IMR-90 (cell line): ENCODE results near the gene SPATA32. TPM values are rescaled to one million over a fixed set of nuclear protein-coding genes. Genes with fewer than 3 reads are reported as not detected.

ENCODE experiments used
- ATAC-seq: fragments of 200-7000 bp; cut with Tn5 transposase; 2 replicates; pipeline ENCODE4 v1.9.1; 2020; ENCODE audit warnings: low read depth, mild to moderate bottlenecking, moderate library complexity
- BruUV-seq: library from RNA; stranded (reverse); fragments of 400-500 nt; replicated peaks from 2 replicates; lab custom pipeline; 2021; lab: Mats Ljungman, UMichigan
- CTCF ChIA-PET: fragments of 300-600 bp; formaldehyde crosslinking; extraction: SDS; loops from one replicate; lab custom pipeline; 2021; ENCODE audit warnings: antibody characterized with exemption; lab: Yijun Ruan, JAX
- POLR2A ChIA-PET: fragments of 300-600 bp; sonication (Branson Sonifier 250); formaldehyde crosslinking; loops from one replicate; lab custom pipeline; 2022; ENCODE audit warnings: antibody characterized with exemption; ENCODE audit not compliant: unreplicated experiment; lab: Charles Lee
- DNase-seq: peaks from one replicate; pipeline ENCODE4 v3.0.0; 2013
- H2AFZ ChIP-seq: replicated peaks from 2 replicates; pipeline ENCODE3; 2013; ENCODE audit warnings: low read length, mild to moderate bottlenecking; ENCODE audit not compliant: poor library complexity
- H2AK5ac ChIP-seq: 2 replicates; pipeline ENCODE4 v1.6.1; 2013; ENCODE audit warnings: low read depth, low read length, inconsistent platforms
- H2AK9ac ChIP-seq: replicated peaks from 2 replicates; pipeline ENCODE3; 2013; ENCODE audit warnings: mild to moderate bottlenecking, low read depth, low read length, moderate library complexity; ENCODE audit not compliant: poor library complexity
- H2BK120ac ChIP-seq: 2 replicates; pipeline ENCODE4 v1.6.1; 2013; ENCODE audit warnings: low read depth, low read length, inconsistent platforms
- H2BK15ac ChIP-seq: 3 replicates; pipeline ENCODE4 v1.6.1; 2013; ENCODE audit warnings: low read depth, low read length, inconsistent platforms
- H2BK20ac ChIP-seq: 2 replicates; pipeline ENCODE4 v1.6.1; 2013; ENCODE audit warnings: low read depth, mild to moderate bottlenecking, inconsistent platforms, low read length, moderate library complexity
- H2BK5ac ChIP-seq: 2 replicates; pipeline ENCODE4 v1.6.1; 2013; ENCODE audit warnings: mild to moderate bottlenecking, low read depth, low read length, inconsistent platforms; ENCODE audit not compliant: poor library complexity, severe bottlenecking
- H3K14ac ChIP-seq: replicated peaks from 2 replicates; pipeline ENCODE4 v1.6.1; 2013; ENCODE audit warnings: low read depth, low read length, inconsistent platforms
- H3K18ac ChIP-seq: 2 replicates; pipeline ENCODE4 v1.6.1; 2013; ENCODE audit warnings: low read depth, low read length, control low read depth
- H3K23ac ChIP-seq: 2 replicates; pipeline ENCODE4 v1.6.1; 2013; ENCODE audit warnings: low read depth, low read length, inconsistent platforms
- H3K27ac ChIP-seq: 2 replicates; pipeline ENCODE4 v1.5.1; 2013; ENCODE audit warnings: mild to moderate bottlenecking, control low read depth, low read length; ENCODE audit not compliant: insufficient read depth
- H3K27me3 ChIP-seq: 2 replicates; pipeline ENCODE4 v1.6.1; 2013; ENCODE audit warnings: low read length; ENCODE audit not compliant: control insufficient read depth, insufficient read depth
- H3K36me3 ChIP-seq: 2 replicates; pipeline ENCODE4 v1.6.1; 2013; ENCODE audit warnings: low read length, mixed read lengths; ENCODE audit not compliant: control insufficient read depth, insufficient read depth
- H3K4ac ChIP-seq: 2 replicates; pipeline ENCODE4 v1.6.1; 2013; ENCODE audit warnings: low read depth, low read length, inconsistent platforms
- H3K4me1 ChIP-seq: 2 replicates; pipeline ENCODE4 v1.6.1; 2013; ENCODE audit warnings: low read length, mixed read lengths; ENCODE audit not compliant: control insufficient read depth, insufficient read depth
- H3K4me2 ChIP-seq: 2 replicates; pipeline ENCODE4 v1.6.1; 2013; ENCODE audit warnings: low read depth, mild to moderate bottlenecking, control low read depth, low read length, moderate library complexity
- H3K4me3 ChIP-seq: 2 replicates; pipeline ENCODE4 v1.5.1; 2013; ENCODE audit warnings: low read depth, mild to moderate bottlenecking, control low read depth, low read length, moderate library complexity; ENCODE audit not compliant: insufficient read depth
- H3K56ac ChIP-seq: 2 replicates; pipeline ENCODE4 v1.6.1; 2013; ENCODE audit warnings: low read length, inconsistent platforms; ENCODE audit not compliant: insufficient read depth; ENCODE audit errors: extremely low read depth
- H3K79me1 ChIP-seq, 2 experiments: 2 replicates each; pipeline ENCODE4 v1.6.1; 2013; ENCODE audit warnings: low read length in 2 of 2, inconsistent platforms in 1 of 2, low read depth in 1 of 2
- H3K9ac ChIP-seq: 2 replicates; pipeline ENCODE4 v1.6.1; 2013; ENCODE audit warnings: low read depth, low read length, control low read depth
- H3K9me1 ChIP-seq: 2 replicates; pipeline ENCODE4 v1.6.1; 2013; ENCODE audit warnings: low read length, inconsistent platforms; ENCODE audit not compliant: insufficient read depth
- H3K9me3 ChIP-seq: 2 replicates; pipeline ENCODE4 v1.6.1; 2013; ENCODE audit warnings: low read length; ENCODE audit not compliant: control insufficient read depth, insufficient read depth
- H4K20me1 ChIP-seq: 2 replicates; pipeline ENCODE4 v1.6.1; 2013; ENCODE audit warnings: low read length, inconsistent platforms; ENCODE audit not compliant: insufficient read depth
- H4K5ac ChIP-seq: 2 replicates; pipeline ENCODE4 v1.6.1; 2013; ENCODE audit warnings: mild to moderate bottlenecking, low read depth, low read length, control low read depth
- H4K8ac ChIP-seq, 2 experiments: 2 replicates each; pipeline ENCODE4 v1.6.1; 2013; ENCODE audit warnings: low read depth in 2 of 2, low read length in 2 of 2, control low read depth in 1 of 2, inconsistent platforms in 1 of 2
- H4K91ac ChIP-seq: 2 replicates; pipeline ENCODE4 v1.6.1; 2013; ENCODE audit warnings: low read depth, low read length, inconsistent platforms; ENCODE audit not compliant: insufficient read depth
- FOS ChIP-seq: fragments of 150-350 bp; IDR thresholded peaks from 2 replicates; pipeline ENCODE4 v1.6.1; 2016; ENCODE audit warnings: low read depth, low read length
- NFE2L2 ChIP-seq: fragments of 150-350 bp; IDR thresholded peaks from 2 replicates; pipeline ENCODE4 v1.6.1; 2016; ENCODE audit warnings: low read depth, mild to moderate bottlenecking, low read length
- RAD21 ChIP-seq: IDR thresholded peaks from 2 replicates; pipeline ENCODE4 v1.6.1; 2012; ENCODE audit warnings: low read length, improper control_type of control experiment
- WGBS, 2 experiments: methylation state at CpG; one replicate each; pipeline versions ENCODE4 v1.1.5 to v1.1.7; 2013; ENCODE audit warnings: missing lambda C conversion rate in 2 of 2; ENCODE audit not compliant: insufficient read length in 1 of 2; ENCODE audit errors: extremely low coverage in 2 of 2; 5-methylcytosine and 5-hydroxymethylcytosine counted together
- dilution Hi-C: fragments of 300-500 bp; cut with HindIII; formaldehyde crosslinking; loops from one replicate; pipeline ENCODE4 v1.14.3; 2018; ENCODE audit warnings: low sequenced_read_pairs; ENCODE audit not compliant: unreplicated experiment
- in situ Hi-C: fragments of 300-500 bp; cut with MboI; formaldehyde crosslinking; loops from 3 replicates; pipeline ENCODE4 v1.14.3; 2019; ENCODE audit warnings: low sequenced_read_pairs, inconsistent platforms, mixed read lengths
- intact Hi-C: fragments of 100-400 bp; cut with micrococcal nuclease; formaldehyde crosslinking; loops from 2 replicates; pipeline ENCODE4 v1.10.0; 2022
- polyA plus RNA-seq, 3 experiments: library from polyadenylated mRNA; depleted of rRNA; stranded (reverse); fragments of >200 nt; gene quantifications; 2 replicates each; pipeline ENCODE4 v1.2.3, GENCODE V29; 2012; ENCODE audit warnings: low replicate concordance in 1 of 3
- total RNA-seq: library from RNA; depleted of rRNA; stranded (reverse); fragments of >200 nt; gene quantifications from 2 replicates; pipeline ENCODE4 v1.2.3, GENCODE V29; 2012
- TF ChIP-seq, protein P1 (sequence below): conservative IDR thresholded peaks from 2 replicates; pipeline ENCODE4 v1.5.1; 2012; ENCODE audit warnings: mild to moderate bottlenecking, low read depth, low read length, improper control_type of control experiment

SPATA32 gene
- total and polyA plus RNA-seq, 2 of the 4 experiments (the other 2 are of a cell fraction): 0.18 TPM; not detected in 1

DNA sequence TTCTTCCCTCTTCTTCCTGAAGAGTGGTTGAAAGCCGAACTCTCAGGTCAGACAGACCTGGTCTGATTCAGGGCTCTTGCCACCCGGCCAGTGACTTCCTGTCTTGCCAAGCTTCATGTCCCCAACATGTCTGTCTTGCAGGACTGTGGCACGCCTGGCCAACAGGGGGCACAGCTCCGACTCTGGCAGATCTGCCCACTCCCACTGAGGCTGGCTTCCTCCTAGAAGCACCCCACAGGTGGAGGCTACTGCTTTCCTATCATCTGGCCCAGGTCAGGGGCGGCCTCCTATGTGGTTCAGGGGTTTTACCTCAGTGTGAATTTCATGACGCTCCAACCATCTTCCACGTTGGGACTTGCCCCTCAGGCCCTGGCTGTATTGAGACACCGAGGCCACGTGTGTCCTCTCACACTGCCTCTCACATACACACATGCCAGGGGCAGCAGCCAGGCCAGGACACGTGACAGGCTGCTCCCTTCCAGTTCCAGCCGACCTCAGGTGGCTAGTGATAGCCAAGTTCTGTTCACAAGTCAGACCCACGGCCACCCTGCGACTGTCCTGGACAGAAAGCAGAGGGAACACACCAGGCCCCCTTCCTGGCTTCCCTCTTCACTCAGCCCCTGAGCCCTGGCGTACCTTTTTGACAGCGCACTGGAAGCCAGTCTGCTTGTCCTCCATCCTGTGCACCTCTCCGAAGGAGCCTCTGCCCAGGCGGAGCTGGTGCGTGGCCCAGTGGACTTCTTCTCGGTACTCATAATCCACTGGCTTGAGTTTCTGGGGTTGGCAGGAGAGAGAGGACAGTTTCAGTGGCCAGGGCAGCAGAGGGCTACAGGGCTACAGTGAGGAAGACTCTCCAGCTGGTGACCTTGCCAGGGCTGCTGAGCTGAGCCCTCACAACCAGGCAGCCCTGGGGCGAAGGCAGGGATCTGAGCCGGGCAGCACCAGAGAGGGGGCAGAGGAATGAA is 22.6 kb upstream of the SPATA32 start:
- Histone ChIP-seq H3K27ac (no peak overlapping the region), H4K5ac (no peak overlapping the region), H3K23ac (no peak overlapping the region), H3K27me3 (no peaks in the 10 kb centered on the region), H3K4ac (no peak overlapping the region), H3K9ac (no peak overlapping the region), H3K4me3 (no peak overlapping the region), H2BK5ac (peak overlapping the region; percentile 20), H3K4me2 (no peak overlapping the region), H4K91ac (no peak overlapping the region), H3K79me1 (peaks cover 5 to 22% of the 10 kb centered on the region in 2 experiments; a peak in 3 of 4 replicates), H2AK5ac (peak overlapping the region; percentile 58; the same call in 1 of the 2 replicates), H3K9me3 (no peaks in the 10 kb centered on the region), H3K4me1 (peaks cover 18% of the 10 kb centered on the region), H2BK120ac (no peak overlapping the region), H2AK9ac (peak overlapping the region; percentile 47), H4K20me1 (peaks cover 9% of the 10 kb centered on the region; the same call in 1 of the 2 replicates), H3K36me3 (peaks cover 63% of the 10 kb centered on the region), H2AFZ (peak overlapping the region; percentile 3), H3K56ac (no peak overlapping the region), H2BK20ac (no peak overlapping the region), H2BK15ac (no peak overlapping the region), H4K8ac (no peak overlapping the region), H3K18ac (no peak overlapping the region), H3K14ac (no peak overlapping the region), H3K9me1 (peaks cover 8% of the 10 kb centered on the region; the same call in 1 of the 2 replicates)
- dilution Hi-C loops (no loop called here), intact Hi-C loops (no loop called here), in situ Hi-C loops (no loop called here)
- no TSS peak for BruUV-seq
- TF ChIP-seq FOS (no peak), RAD21 (peak; percentile 12; the same call in 1 of the 2 replicates), NFE2L2 (no peak)
- TF ChIP-seq, protein P1, sequence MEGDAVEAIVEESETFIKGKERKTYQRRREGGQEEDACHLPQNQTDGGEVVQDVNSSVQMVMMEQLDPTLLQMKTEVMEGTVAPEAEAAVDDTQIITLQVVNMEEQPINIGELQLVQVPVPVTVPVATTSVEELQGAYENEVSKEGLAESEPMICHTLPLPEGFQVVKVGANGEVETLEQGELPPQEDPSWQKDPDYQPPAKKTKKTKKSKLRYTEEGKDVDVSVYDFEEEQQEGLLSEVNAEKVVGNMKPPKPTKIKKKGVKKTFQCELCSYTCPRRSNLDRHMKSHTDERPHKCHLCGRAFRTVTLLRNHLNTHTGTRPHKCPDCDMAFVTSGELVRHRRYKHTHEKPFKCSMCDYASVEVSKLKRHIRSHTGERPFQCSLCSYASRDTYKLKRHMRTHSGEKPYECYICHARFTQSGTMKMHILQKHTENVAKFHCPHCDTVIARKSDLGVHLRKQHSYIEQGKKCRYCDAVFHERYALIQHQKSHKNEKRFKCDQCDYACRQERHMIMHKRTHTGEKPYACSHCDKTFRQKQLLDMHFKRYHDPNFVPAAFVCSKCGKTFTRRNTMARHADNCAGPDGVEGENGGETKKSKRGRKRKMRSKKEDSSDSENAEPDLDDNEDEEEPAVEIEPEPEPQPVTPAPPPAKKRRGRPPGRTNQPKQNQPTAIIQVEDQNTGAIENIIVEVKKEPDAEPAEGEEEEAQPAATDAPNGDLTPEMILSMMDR: peak; percentile 15; the same call in 1 of the 2 replicates
- no peak for ATAC-seq
- 91% methylated on average over 13 of the region's 21 CpGs; no CpG with 5 or more reads in 1 of the 2 experiments for WGBS, 2 experiments
- ChIA-PET POLR2A (no interaction called here), CTCF (interaction anchor here (0.7 kb wide), 1 partner anchor 18 kb away, joined by 3 read pairs; no protein-coding TSS in a partner anchor)
- no peak for DNase-seq
